Calu3 (cell line): ENCODE measurements around the gene PDF. TPM values are rescaled to one million over a fixed set of nuclear protein-coding genes. Genes with fewer than 3 reads are reported as not detected.

ENCODE experiments used
- BruUV-seq: library from RNA; stranded (reverse); fragments of 400-500 nt; replicated peaks from 2 replicates; lab custom pipeline; 2021; lab: Mats Ljungman, UMichigan
- CTCF ChIA-PET: fragments of 300-600 bp; sonication (Branson Sonifier 250); formaldehyde crosslinking; loops from one replicate; lab custom pipeline; 2022; ENCODE audit warnings: antibody characterized with exemption; lab: Charles Lee
- DNase-seq: peaks from one replicate; pipeline ENCODE4 v3.0.0; 2022
- H3K27ac Mint-ChIP-seq: one replicate; pipeline ENCODE4 v1.8.0; 2022; ENCODE audit warnings: mixed read lengths; ENCODE audit not compliant: unreplicated experiment
- H3K27me3 Mint-ChIP-seq: one replicate; pipeline ENCODE4 v1.8.0; 2022; ENCODE audit warnings: mixed read lengths; ENCODE audit not compliant: unreplicated experiment
- H3K36me3 Mint-ChIP-seq: one replicate; pipeline ENCODE4 v1.8.0; 2022; ENCODE audit warnings: mild to moderate bottlenecking, moderate library complexity, mixed read lengths; ENCODE audit not compliant: insufficient read depth, unreplicated experiment
- H3K4me1 Mint-ChIP-seq: one replicate; pipeline ENCODE4 v1.8.0; 2022; ENCODE audit warnings: mild to moderate bottlenecking, low read depth, mixed read lengths; ENCODE audit not compliant: unreplicated experiment
- H3K4me3 Mint-ChIP-seq: one replicate; pipeline ENCODE4 v1.8.0; 2022; ENCODE audit warnings: mild to moderate bottlenecking, low read depth, moderate library complexity, mixed read lengths; ENCODE audit not compliant: unreplicated experiment
- H3K9me3 Mint-ChIP-seq: one replicate; pipeline ENCODE4 v1.8.0; 2022; ENCODE audit warnings: low read depth, mixed read lengths; ENCODE audit not compliant: unreplicated experiment
- CTCF ChIP-seq: fragments of 200-600 bp; IDR thresholded peaks from one replicate; pipeline ENCODE4 v1.8.0; 2022; ENCODE audit warnings: antibody characterized with exemption; ENCODE audit not compliant: unreplicated experiment
- intact Hi-C: fragments of 100-400 bp; cut with micrococcal nuclease; formaldehyde crosslinking; loops from one replicate; pipeline ENCODE4 v1.10.0; 2022; ENCODE audit not compliant: unreplicated experiment
- total RNA-seq: library from RNA; stranded (reverse); gene quantifications from 2 replicates; pipeline ENCODE4 v1.2.3, GENCODE V29; 2022

PDF gene
- total RNA-seq, 1 experiment from 2014 or later, result 25.5 TPM

DNA sequence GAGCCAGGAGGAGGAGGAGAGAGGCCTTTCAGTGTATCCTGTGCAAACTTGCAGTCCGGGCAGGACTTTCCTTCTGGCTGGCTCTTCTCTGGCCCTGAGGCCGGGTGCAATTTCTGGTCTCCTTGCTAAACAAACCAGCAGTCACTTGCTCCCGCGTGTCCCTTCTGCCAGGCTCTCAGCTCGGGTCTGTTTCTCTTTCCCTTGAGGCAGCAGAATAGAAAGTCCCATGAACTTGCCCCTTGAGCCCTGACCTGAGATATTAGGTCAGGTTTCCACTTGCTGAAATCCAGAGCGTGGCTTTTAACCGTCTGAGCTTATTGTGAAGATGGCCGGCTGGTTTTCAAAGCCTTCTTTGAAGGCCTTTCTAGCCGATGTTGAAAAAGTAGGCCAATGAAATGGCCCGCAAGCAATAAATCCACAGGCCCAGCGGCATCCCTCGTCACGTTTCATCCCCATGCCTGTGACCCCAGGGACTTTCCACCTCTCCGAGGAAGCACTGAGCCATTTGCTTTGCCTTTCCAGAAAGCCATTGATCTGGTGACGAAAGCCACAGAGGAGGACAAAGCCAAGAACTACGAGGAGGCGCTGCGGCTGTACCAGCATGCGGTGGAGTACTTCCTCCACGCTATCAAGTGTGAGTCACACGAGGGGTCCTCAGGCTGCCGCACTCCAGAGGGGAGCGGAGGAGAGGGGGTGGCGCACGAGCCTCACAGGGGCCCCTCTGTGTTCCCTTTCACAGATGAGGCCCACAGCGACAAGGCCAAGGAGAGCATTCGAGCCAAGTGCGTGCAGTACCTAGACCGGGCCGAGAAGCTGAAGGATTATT, 14.7 kb downstream of the PDF start:
- CTCF ChIA-PET, result no interaction called here
- Mint-ChIP-seq H3K4me3 (no peak overlapping the region), H3K27ac (no peak overlapping the region), H3K4me1 (peaks cover 8% of the 10 kb centered on the region), H3K9me3 (no peaks in the 10 kb centered on the region), H3K36me3 (peaks cover 88% of the 10 kb centered on the region), H3K27me3 (no peaks in the 10 kb centered on the region)
- TF ChIP-seq CTCF, result no peak
- intact Hi-C loops, result no loop called here
- BruUV-seq, result no TSS peak
- no peak for DNase-seq

GRCh38 chr16:69314534-69314933, 15.9 kb downstream of the PDF start:
- H3K27me3 Mint-ChIP-seq, result no peaks in the 10 kb centered on the region
- H3K36me3 Mint-ChIP-seq, result peaks cover 82% of the 10 kb centered on the region
- DNase-seq, result no peak
- TF ChIP-seq CTCF, result no peak
- BruUV-seq, result no TSS peak
- CTCF ChIA-PET, result no interaction called here
- no peak overlapping the region for H3K27ac Mint-ChIP-seq
- H3K4me3 Mint-ChIP-seq, result no peak overlapping the region
- intact Hi-C loops, result no loop called here
- no peaks in the 10 kb centered on the region for H3K9me3 Mint-ChIP-seq
- H3K4me1 Mint-ChIP-seq, result peaks cover 8% of the 10 kb centered on the region

DNA sequence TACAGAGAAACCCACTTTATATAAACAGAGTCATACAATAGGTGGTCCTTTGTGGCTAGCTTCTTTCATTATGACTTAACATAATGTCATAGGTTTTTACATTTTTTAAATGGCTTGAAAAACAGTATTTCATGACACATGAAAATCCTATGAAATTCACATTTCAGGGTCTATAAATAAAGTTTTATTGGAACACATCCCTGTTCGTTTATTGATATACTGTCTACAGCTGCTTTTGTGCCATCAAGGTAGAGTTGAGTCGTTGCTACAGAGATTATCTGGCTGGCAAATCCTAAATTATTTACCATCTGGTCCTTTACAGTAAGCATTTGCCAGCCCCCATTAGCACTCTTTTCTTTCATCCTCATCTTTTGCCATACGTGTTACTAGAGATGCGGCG, 16.9 kb downstream of the PDF start:
- TF ChIP-seq CTCF, result no peak
- peak overlapping the region; percentile 34 for H3K27ac Mint-ChIP-seq
- H3K27me3 Mint-ChIP-seq, result no peaks in the 10 kb centered on the region
- peaks cover 8% of the 10 kb centered on the region for H3K4me1 Mint-ChIP-seq
- CTCF ChIA-PET, result interaction anchor here (1.0 kb wide), 1 partner anchor 18 kb away, joined by 3 read pairs; no protein-coding TSS in a partner anchor
- H3K9me3 Mint-ChIP-seq, result no peaks in the 10 kb centered on the region
- intact Hi-C loops, result no loop called here
- H3K4me3 Mint-ChIP-seq, result no peak overlapping the region
- DNase-seq, result no peak
- peaks cover 72% of the 10 kb centered on the region for H3K36me3 Mint-ChIP-seq
- BruUV-seq, result no TSS peak

GRCh38 chr16:69311533-69312387, 18.6 kb downstream of the PDF start:
- TF ChIP-seq CTCF, result no peak
- Mint-ChIP-seq H3K4me3 (peak overlapping the region; percentile 87), H3K4me1 (peaks cover 8% of the 10 kb centered on the region), H3K36me3 (peaks cover 55% of the 10 kb centered on the region), H3K27ac (peak overlapping the region; percentile 75), H3K27me3 (no peaks in the 10 kb centered on the region), H3K9me3 (no peaks in the 10 kb centered on the region)
- CTCF ChIA-PET, result interaction anchor here (0.6 kb wide), 1 partner anchor 173 kb away, joined by 6 read pairs; no protein-coding TSS in a partner anchor
- DNase-seq, result peak; percentile 58
- intact Hi-C loops, result no loop called here
- TSS peak; percentile 63 for BruUV-seq
